Measurements from ENCODE around the gene THBS1.

Gene THBS1

GRCh38 chr15:39638041-39638440, 57.2 kb downstream of the THBS1 start:
- no peak for DNase-seq (ENCODE audit: low read depth)

- no peak for DNase-seq (ENCODE audit: low read depth)
These were observed 58.2 kb downstream of the THBS1 start for GRCh38 chr15:39639037-39639436.

DNA sequence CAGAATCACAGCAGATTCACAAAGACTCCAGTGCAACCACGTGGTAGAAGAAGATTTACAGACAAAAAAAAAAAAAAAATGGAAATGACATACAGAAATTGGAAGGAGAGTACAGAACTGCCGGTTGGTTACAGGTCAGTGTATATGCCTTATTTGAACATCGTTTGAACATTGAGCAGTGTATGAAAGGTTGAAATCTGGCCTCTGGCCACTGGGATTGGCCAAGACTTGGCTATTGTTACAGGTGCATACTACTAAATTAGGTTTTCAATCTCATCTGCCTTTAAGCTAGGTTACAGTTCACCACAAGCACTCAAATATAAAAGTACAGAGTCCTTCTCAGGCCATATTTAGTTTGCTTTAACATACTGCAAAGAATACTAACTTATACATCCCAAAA, 59.8 kb downstream of the THBS1 start:
- DNase-seq (ENCODE audit: low read depth): no peak

- DNase-seq (ENCODE audit: low read depth): no peak
These were observed 60.5 kb downstream of the THBS1 start for GRCh38 chr15:39641191-39641889.

DNA sequence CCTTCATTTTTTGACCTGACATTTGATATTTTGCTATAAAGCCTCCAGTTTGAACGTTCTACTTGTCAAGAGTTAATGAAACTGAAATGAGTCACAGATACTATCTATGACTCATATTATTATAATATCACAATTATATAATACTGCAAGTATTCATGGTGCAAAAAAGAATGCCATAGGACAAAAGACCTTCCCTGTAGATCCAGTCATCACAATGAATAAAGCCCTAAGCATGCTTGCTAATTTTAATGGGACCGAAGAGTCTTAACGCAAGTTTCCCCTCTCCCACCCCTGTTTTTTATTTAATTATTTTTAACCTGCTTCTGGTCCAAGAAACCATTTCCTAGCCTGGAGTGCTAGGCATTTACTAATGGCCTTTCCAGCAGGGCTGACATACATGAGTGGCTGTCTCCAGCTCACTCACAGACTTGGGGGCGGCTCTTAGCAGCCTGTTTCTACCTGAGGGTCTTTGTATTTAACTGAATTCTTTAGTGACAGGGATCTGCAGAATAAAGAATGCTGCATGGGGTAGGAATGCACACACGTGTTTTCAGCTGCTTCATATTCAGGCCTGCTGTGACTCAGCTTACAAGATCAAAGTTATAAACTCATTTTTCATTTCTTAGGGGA, 61.2 kb downstream of the THBS1 start:
- DNase-seq (ENCODE audit: low read depth): no peak

DNA sequence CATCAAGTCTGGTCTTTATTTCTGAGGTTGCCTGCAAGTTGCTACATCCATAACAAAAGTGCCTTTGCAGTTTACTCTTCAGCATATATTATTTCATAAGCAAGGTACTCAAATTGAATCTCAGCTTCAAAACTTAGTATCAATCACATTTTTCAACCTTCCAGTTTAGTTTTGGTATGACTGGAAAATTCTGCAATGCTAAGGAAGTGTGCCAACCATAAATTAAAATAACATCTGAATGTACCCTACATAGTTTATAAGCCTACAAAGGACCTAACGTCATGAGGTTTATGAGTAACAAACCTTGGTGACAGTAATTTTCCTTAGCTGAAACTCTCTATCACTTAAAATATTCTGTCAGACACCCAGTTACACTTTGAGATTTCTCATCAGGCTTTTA, 62.8 kb downstream of the THBS1 start:
- no peak for DNase-seq (ENCODE audit: low read depth)

- no peak for DNase-seq (ENCODE audit: low read depth)
These were observed 63.3 kb downstream of the THBS1 start for GRCh38 chr15:39644136-39644535.

GRCh38 chr15:39645138-39645975, 64.5 kb downstream of the THBS1 start:
- no peak for DNase-seq (ENCODE audit: low read depth)

DNA sequence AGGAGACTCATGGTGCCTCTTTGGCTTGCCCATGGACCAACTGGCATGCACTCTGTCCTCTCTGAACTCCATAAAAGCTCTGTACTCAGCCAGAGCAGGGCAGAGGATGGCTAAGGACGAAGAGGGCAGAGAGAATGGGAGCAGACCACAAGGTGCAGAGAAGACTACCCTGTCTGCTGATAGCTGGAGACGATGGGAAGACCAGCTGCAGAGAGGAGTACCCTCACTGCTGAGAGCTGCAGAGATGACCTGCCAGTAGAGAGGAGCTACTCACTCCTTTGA, 65.0 kb downstream of the THBS1 start:
- DNase-seq (ENCODE audit: low read depth): no peak

- no peak for DNase-seq (ENCODE audit: low read depth)
These were observed 65.5 kb downstream of the THBS1 start for GRCh38 chr15:39646425-39646824.
